BLaER1 (cell line): ENCODE measurements around the gene CRELD1.
"Not testable (repeated sequence)": the region's sequence is repeated elsewhere in the genome, so short reads cannot be mapped to it uniquely, and the experiment has no call there.

ENCODE experiments used
- H3K27ac ChIP-seq: shearing (Covaris generic); formaldehyde crosslinking; 2 replicates; pipeline ENCODE4 v1.8.1; 2022
- H3K27me3 ChIP-seq: shearing (Covaris generic); formaldehyde crosslinking; 2 replicates; pipeline ENCODE4 v1.8.1; 2022
- H3K36me3 ChIP-seq: shearing (Covaris generic); formaldehyde crosslinking; 2 replicates; pipeline ENCODE4 v1.8.1; 2022
- H3K4me1 ChIP-seq: shearing (Covaris generic); formaldehyde crosslinking; 2 replicates; pipeline ENCODE4 v1.8.1; 2022
- H3K4me2 ChIP-seq: shearing (Covaris generic); formaldehyde crosslinking; 2 replicates; pipeline ENCODE4 v1.8.1; 2022
- H3K4me3 ChIP-seq: shearing (Covaris generic); formaldehyde crosslinking; 2 replicates; pipeline ENCODE4 v1.8.1; 2022
- H3K9ac ChIP-seq: shearing (Covaris generic); formaldehyde crosslinking; 2 replicates; pipeline ENCODE4 v1.8.1; 2022
- H3K9me3 ChIP-seq: shearing (Covaris generic); formaldehyde crosslinking; 2 replicates; pipeline ENCODE4 v1.8.1; 2022
- H4K20me1 ChIP-seq: shearing (Covaris generic); formaldehyde crosslinking; 2 replicates; pipeline ENCODE4 v1.8.1; 2022
- Cebpa-rat ChIP-seq: shearing (Covaris generic); IDR thresholded peaks from 2 replicates; pipeline ENCODE4 v1.8.1; 2022

CRELD1 gene, protein sequence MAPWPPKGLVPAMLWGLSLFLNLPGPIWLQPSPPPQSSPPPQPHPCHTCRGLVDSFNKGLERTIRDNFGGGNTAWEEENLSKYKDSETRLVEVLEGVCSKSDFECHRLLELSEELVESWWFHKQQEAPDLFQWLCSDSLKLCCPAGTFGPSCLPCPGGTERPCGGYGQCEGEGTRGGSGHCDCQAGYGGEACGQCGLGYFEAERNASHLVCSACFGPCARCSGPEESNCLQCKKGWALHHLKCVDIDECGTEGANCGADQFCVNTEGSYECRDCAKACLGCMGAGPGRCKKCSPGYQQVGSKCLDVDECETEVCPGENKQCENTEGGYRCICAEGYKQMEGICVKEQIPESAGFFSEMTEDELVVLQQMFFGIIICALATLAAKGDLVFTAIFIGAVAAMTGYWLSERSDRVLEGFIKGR

DNA sequence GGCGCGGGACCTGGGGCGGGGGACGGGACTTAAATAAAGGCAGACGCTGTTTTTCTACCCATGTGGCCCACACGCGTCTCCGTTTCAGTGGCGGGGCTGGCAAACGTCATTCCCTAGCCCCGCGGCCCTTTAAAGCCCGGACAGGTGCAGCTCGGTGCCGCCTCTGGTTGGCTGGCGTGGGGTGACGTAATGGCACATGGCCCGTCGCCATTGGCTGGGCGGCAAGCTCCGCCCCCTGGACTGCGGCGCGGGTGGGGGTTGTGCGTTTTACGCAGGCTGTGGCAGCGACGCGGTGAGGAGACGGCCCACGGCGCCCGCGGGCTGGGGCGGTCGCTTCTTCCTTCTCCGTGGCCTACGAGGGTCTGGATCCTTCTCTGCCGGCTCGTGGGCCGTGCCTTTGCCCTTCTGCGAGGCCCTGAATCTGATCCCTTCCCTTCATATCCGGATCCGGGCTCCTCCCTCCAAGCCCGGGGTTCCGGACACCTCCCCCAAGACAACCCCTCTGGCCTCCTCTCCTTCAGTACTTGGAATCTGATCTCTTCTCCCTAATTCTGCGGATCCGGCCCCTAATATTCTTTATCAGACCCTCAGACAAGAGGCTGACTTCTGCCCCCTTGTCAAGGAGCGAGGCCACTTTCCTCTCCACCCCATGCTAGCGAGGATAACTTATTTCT is at the start of gene CRELD1:
Gene CRELD1 (plus strand): TSS at position 274 of the 674 bp plus-strand sequence. CDS start 605 bp downstream, outside the sequence.
- H3K36me3 ChIP-seq: peaks cover 39% of the 10 kb centered on the region
- H3K4me1 ChIP-seq: peaks cover 29% of the 10 kb centered on the region
- H3K27ac ChIP-seq: peak within 1 kb of the TSS; percentile 92
- no peaks in the 10 kb centered on the region for H4K20me1 ChIP-seq
- peak within 1 kb of the TSS; percentile 80 for H3K4me3 ChIP-seq
- H3K9me3 ChIP-seq: no peaks in the 10 kb centered on the region
- no peak for TF ChIP-seq Cebpa-rat
- H3K27me3 ChIP-seq: no peaks in the 10 kb centered on the region
- peak within 1 kb of the TSS; percentile 88 for H3K9ac ChIP-seq
- H3K4me2 ChIP-seq: peak within 1 kb of the TSS; percentile 99

GRCh38 chr3:9884555-9885165 is 49.0 kb upstream of the CRELD1 start:
- Histone ChIP-seq H3K4me1 (peaks cover 15% of the 10 kb centered on the region), H4K20me1 (no peaks in the 10 kb centered on the region), H3K4me2 (no peak overlapping the region), H3K27me3 (no peaks in the 10 kb centered on the region), H3K9ac (no peak overlapping the region), H3K27ac (no peak overlapping the region), H3K9me3 (no peaks in the 10 kb centered on the region), H3K4me3 (no peak overlapping the region), H3K36me3 (no peaks in the 10 kb centered on the region)
- TF ChIP-seq Cebpa-rat: no peak

DNA sequence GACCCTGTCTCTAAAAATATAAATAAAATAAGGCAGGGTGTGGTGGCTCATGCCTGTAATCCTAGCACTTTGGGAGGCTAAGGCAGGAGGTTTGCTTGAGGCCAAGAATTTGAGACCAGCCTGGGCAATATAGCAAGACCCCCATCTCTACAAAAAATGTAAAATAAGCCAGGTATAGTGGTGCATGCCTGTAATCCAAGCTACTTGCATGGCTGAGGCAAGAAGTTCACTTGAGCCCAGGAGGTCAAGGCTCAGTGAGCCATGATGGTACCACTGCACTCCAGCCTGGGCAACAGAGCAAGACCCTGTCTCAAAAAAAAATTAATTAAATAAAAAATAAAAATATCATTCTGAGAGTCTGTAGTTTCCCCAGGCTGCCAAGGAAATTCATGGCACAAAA is 47.3 kb upstream of the CRELD1 start:
- Histone ChIP-seq H3K27ac (no peak overlapping the region), H3K4me2 (no peak overlapping the region), H3K4me1 (peaks cover 24% of the 10 kb centered on the region), H3K9me3 (no peaks in the 10 kb centered on the region), H3K9ac (no peak overlapping the region), H3K27me3 (no peaks in the 10 kb centered on the region), H3K36me3 (no peaks in the 10 kb centered on the region), H4K20me1 (peaks cover 7% of the 10 kb centered on the region), H3K4me3 (no peak overlapping the region)
- no peak for TF ChIP-seq Cebpa-rat

- Histone ChIP-seq H3K9me3 (no peaks in the 10 kb centered on the region), H4K20me1 (peaks cover 19% of the 10 kb centered on the region), H3K36me3 (peaks cover 6% of the 10 kb centered on the region; the same call in 1 of the 2 replicates), H3K9ac (no peak overlapping the region), H3K4me3 (no peak overlapping the region), H3K27ac (no peak overlapping the region), H3K4me1 (peaks cover 35% of the 10 kb centered on the region), H3K4me2 (no peak overlapping the region), H3K27me3 (no peaks in the 10 kb centered on the region)
- no peak for TF ChIP-seq Cebpa-rat
These were observed 46.2 kb upstream of the CRELD1 start for GRCh38 chr3:9887480-9887879.

- no peak overlapping the region for H3K27ac ChIP-seq
- peaks cover 17% of the 10 kb centered on the region for H3K36me3 ChIP-seq
- peaks cover 46% of the 10 kb centered on the region for H3K4me1 ChIP-seq
- H3K9me3 ChIP-seq: no peaks in the 10 kb centered on the region
- no peaks in the 10 kb centered on the region for H3K27me3 ChIP-seq
- H4K20me1 ChIP-seq: peaks cover 29% of the 10 kb centered on the region
- peak overlapping the region; percentile 7; the same call in 1 of the 2 replicates for H3K4me2 ChIP-seq
- no peak overlapping the region for H3K4me3 ChIP-seq
- no peak for TF ChIP-seq Cebpa-rat
- no peak overlapping the region for H3K9ac ChIP-seq
These were observed 45.1 kb upstream of the CRELD1 start for GRCh38 chr3:9888540-9888939.

DNA sequence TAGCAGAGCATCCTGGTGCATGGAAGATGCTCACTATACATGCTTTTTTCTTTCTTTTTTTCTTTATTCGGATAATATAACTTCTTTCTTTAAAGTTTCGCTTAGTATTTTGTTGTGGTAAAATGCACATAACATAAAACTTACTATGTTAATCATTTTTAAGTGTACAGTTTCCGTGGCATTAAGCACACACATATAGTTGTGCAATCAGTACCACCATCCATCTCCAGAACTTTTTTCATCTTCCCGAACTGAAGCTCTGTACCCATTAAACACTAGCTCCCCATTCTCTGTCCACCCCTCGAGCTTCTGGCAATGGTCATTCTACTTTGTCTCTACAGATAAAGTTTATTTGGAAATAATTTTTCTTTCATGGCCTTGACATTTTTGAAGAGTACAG is 44.2 kb upstream of the CRELD1 start:
- 0 out of 2 replicates have a peak, but pooled peaks have one; percentile 12 for TF ChIP-seq Cebpa-rat
- Histone ChIP-seq H3K4me1 (peaks cover 55% of the 10 kb centered on the region), H3K27ac (no peak overlapping the region), H3K4me2 (no peak overlapping the region; the same call in 1 of the 2 replicates), H3K27me3 (no peaks in the 10 kb centered on the region), H4K20me1 (peaks cover 38% of the 10 kb centered on the region), H3K9ac (no peak overlapping the region), H3K9me3 (no peaks in the 10 kb centered on the region), H3K4me3 (no peak overlapping the region), H3K36me3 (peaks cover 25% of the 10 kb centered on the region)

DNA sequence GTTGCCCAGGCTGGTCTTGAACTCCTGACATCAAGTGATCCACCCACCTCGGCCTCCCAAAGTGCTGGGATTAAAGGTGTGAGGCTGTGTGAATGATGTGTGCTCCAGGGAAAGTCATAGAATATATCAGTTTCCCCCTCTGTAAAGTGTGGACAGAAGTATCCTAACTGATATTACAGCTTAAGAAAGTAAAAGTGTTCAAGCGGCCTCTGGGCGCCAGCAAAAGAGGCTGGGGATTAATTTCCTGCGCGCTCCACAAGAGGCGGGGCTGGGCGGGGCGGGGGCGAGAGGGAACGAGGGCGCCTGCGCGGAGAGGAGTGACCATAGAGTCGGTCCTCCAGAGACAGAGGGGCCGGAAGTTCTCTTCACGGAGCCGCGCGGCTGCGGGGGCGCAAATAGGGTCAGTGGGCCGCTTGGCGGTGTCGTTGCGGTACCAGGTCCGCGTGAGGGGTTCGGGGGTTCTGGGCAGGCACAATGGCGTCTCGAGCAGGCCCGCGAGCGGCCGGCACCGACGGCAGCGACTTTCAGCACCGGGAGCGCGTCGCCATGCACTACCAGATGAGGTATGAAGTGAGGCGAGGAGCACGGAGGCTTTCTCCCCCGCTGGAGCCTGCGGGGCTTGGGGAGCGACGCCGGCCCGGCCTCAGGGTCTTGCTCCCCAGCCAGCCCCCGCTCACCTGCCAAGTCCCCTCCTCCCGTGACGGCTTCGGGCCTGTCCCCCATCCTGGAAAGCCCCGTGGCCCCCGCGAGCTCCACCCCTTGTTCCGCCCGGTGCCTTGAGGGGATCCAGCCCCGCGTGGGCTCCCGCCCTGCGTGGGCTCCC is 43.2 kb upstream of the CRELD1 start, which contains the start of gene JAGN1:
Gene JAGN1 (plus strand): TSS at position 362 of the 823 bp plus-strand sequence. CDS start 113 bp downstream, at position 475.
- peaks cover 65% of the 10 kb centered on the region for H3K4me1 ChIP-seq
- peak within 1 kb of the TSS; percentile 98 for H3K27ac ChIP-seq
- peak within 1 kb of the TSS; percentile 92 for H3K4me2 ChIP-seq
- peak within 1 kb of the TSS; percentile 97 for H3K9ac ChIP-seq
- H4K20me1 ChIP-seq: peaks cover 48% of the 10 kb centered on the region
- no peaks in the 10 kb centered on the region for H3K9me3 ChIP-seq
- H3K36me3 ChIP-seq: peaks cover 34% of the 10 kb centered on the region
- no peak for TF ChIP-seq Cebpa-rat
- H3K27me3 ChIP-seq: no peaks in the 10 kb centered on the region
- peak within 1 kb of the TSS; percentile 97 for H3K4me3 ChIP-seq

GRCh38 chr3:9891072-9891622 is 42.5 kb upstream of the CRELD1 start:
- Histone ChIP-seq H3K36me3 (peaks cover 40% of the 10 kb centered on the region), H3K4me3 (peak overlapping the region; percentile 97), H3K27ac (peak overlapping the region; percentile 98), H3K27me3 (no peaks in the 10 kb centered on the region), H4K20me1 (peaks cover 55% of the 10 kb centered on the region), H3K9ac (peak overlapping the region; percentile 97), H3K4me2 (peak overlapping the region; percentile 92), H3K9me3 (no peaks in the 10 kb centered on the region), H3K4me1 (peaks cover 68% of the 10 kb centered on the region)
- TF ChIP-seq Cebpa-rat: no peak

DNA sequence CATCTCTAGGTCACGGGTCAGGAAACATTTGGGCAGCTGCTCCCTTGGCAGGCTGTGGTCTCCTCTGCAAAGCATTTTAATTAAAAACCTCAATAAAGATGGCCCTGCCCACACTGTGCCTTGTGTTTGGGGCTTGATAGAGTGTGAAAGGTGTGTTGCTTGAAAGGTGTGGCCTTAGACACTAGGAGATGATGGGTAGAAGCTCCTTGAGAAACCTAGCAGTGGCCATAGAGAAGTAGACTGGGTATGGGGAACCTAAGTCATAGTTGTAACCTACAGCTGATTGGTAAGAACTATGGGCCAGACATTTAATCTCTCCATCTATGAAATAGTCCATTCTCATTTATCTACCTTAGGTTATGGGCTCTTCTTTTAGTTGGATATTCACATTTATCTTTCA is 39.9 kb upstream of the CRELD1 start:
- Histone ChIP-seq H3K27ac (no peak overlapping the region), H3K9me3 (no peaks in the 10 kb centered on the region), H3K36me3 (peaks cover 55% of the 10 kb centered on the region), H3K9ac (no peak overlapping the region), H3K4me2 (no peak overlapping the region), H3K4me3 (no peak overlapping the region), H3K4me1 (peaks cover 62% of the 10 kb centered on the region), H3K27me3 (no peaks in the 10 kb centered on the region), H4K20me1 (peaks cover 81% of the 10 kb centered on the region)
- TF ChIP-seq Cebpa-rat: no peak

DNA sequence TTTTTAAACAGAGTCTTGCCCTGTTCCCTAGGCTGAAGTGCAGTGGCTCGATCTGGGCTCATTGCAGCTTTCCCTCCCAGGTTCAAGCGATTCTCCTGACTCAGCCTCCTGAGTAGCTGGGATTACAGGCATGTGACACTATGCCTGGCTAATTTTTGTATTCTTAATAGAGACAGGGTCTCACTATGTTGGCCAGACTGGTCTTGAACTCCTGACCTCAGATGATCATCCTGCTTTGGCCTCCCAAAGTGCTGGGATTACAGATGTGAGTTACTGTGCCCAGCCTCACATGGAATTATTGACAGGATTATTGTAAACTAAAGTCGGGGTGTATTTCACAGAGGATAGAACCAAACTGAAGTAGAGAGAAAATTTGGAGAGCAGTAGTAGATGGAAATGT is 37.9 kb upstream of the CRELD1 start:
- not testable (repeated sequence) for H3K4me2 ChIP-seq

GRCh38 chr3:9896755-9897407 is 36.8 kb upstream of the CRELD1 start:
- not testable (repeated sequence) for H3K27ac ChIP-seq, H3K9me3 ChIP-seq, H3K4me2 ChIP-seq, H3K4me3 ChIP-seq, H3K27me3 ChIP-seq, H3K9ac ChIP-seq
- peaks cover 55% of the 10 kb centered on the region for H3K36me3 ChIP-seq
- peaks cover 70% of the 10 kb centered on the region for H4K20me1 ChIP-seq
- H3K4me1 ChIP-seq: peaks cover 52% of the 10 kb centered on the region

More for the DNA sequence above, 37.9 kb upstream of the CRELD1 start:
- not testable (repeated sequence) for H3K27me3 ChIP-seq, H3K9ac ChIP-seq, H3K4me3 ChIP-seq, H3K9me3 ChIP-seq, H3K27ac ChIP-seq
- H3K4me1 ChIP-seq: peaks cover 49% of the 10 kb centered on the region
- peaks cover 82% of the 10 kb centered on the region for H4K20me1 ChIP-seq
- H3K36me3 ChIP-seq: peaks cover 55% of the 10 kb centered on the region
